Esophagus squamous epithelium (tissue), 5 donors: ENCODE data around the gene TSPAN31. TPM values are rescaled to one million over a fixed set of nuclear protein-coding genes. Genes with fewer than 3 reads are reported as not detected.

Source experiments
- DNase-seq: peaks from one replicate; lab custom pipeline; 2025; lab: John Stamatoyannopoulos, UW
- H3K27ac ChIP-seq, 4 donors: fragments of 200-600 bp; sonication (generic); one replicate each; pipeline ENCODE4 v1.5.1; 2016 to 2019; ENCODE audit warnings: mild to moderate bottlenecking in 1 of 4
- H3K27me3 ChIP-seq, 4 donors: fragments of 200-600 bp; sonication (generic); 1 replicate in 3 of 4; 2 replicates in 1 of 4; pipeline versions ENCODE4 v1.5.1 to v1.6.0; 2017 to 2021; ENCODE audit warnings: antibody characterized with exemption in 1 of 4
- H3K36me3 ChIP-seq, 3 donors: fragments of 200-600 bp; sonication (generic); one replicate each; pipeline ENCODE4 v1.5.1; 2016 to 2019
- H3K4me1 ChIP-seq, 3 donors: fragments of 200-600 bp; sonication (generic); one replicate each; pipeline ENCODE4 v1.5.1; 2017 to 2019
- H3K4me3 ChIP-seq, 4 donors: fragments of 200-600 bp; sonication (generic); 1 replicate in 3 of 4; 2 replicates in 1 of 4; pipeline ENCODE4 v1.5.1; 2016 to 2019; ENCODE audit warnings: mild to moderate bottlenecking in 2 of 4, moderate library complexity in 1 of 4
- H3K9me3 ChIP-seq, 3 donors: fragments of 200-600 bp; sonication (generic); one replicate each; pipeline ENCODE4 v1.5.1; 2016 to 2019
- CTCF ChIP-seq, 6 experiments: fragments of 450-650 bp in 4 of 6; fragments of 200-600 bp in 2 of 6; sonication (generic) in 2 of 6; IDR thresholded peaks; one replicate each; pipeline ENCODE4 v1.5.1; 2016 to 2019; ENCODE audit warnings: antibody characterized with exemption in 6 of 6, mild to moderate bottlenecking in 4 of 6, moderate library complexity in 4 of 6
- POLR2A ChIP-seq, 4 donors: fragments of 450-650 bp; IDR thresholded peaks; one replicate each; pipeline ENCODE4 v1.6.1; 2017; ENCODE audit warnings: antibody characterized with exemption in 4 of 4, mild to moderate bottlenecking in 4 of 4, moderate library complexity in 3 of 4
- WGBS, 2 donors: methylation state at CpG; one replicate each; pipeline ENCODE4 v1.1.5; 2018; 5-methylcytosine and 5-hydroxymethylcytosine counted together
- intact Hi-C: fragments of 100-400 bp; cut with DNase I; formaldehyde crosslinking; loops from one replicate; pipeline ENCODE4 v1.15.0; 2022
- total RNA-seq, 4 donors: library from RNA; depleted of rRNA; stranded (reverse); fragments of >200 nt; gene quantifications; one replicate each; pipeline ENCODE4 v1.1.0, GENCODE V29; 2016
- donor health status: DM: yes; HTN: yes; CAD: no.

The TSPAN31 gene
- total RNA-seq, 4 donors from 2014 or later: 37.2 to 62.5 (median 40.2) TPM

DNA sequence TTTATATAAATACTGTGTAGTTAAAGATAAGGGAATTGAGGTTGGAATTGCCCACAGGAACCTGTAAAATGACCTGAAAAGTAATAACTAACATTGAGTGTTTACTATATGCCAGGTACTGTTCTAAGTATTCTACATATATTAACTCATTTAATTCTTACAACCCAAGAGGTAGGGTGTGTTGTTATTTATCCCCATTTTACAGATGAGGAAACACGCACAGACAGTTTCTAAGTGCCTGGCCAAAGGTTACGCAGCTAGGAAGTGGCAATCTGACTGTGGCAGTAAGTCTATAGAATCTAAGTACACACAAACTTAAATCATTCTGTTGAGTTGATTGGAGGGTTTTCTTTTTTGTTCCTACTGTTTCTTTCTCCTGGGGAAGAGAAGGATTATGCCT is 1.1 kb upstream of the TSPAN31 start:
- H3K36me3 ChIP-seq: peaks cover 2 to 26% (median 15%) of the 10 kb centered on the region in 3 donors
- H3K4me3 ChIP-seq: no peak overlapping the region
- H3K4me1 ChIP-seq: peaks cover 5 to 36% (median 10%) of the 10 kb centered on the region in 3 donors
- TF ChIP-seq CTCF (IDR thresholded peaks at IDR 0.05) (no peak), POLR2A (IDR thresholded peaks at IDR 0.05) (no peak)
- intact Hi-C loops: no loop called here
- H3K27me3 ChIP-seq: peaks cover under 1 to 36% (median 8%) of the 10 kb centered on the region in 4 donors
- DNase-seq: no peak
- peak overlapping the region in 2 of 4 donors; percentile 96 to 99 for H3K27ac ChIP-seq
- WGBS, 2 donors: 65 to 79% methylated on average over 2 of the region's 2 CpGs
- H3K9me3 ChIP-seq: no peaks in the 10 kb centered on the region

GRCh38 chr12:57744194-57744776 is 554 bp upstream of the TSPAN31 start:
- H3K27me3 ChIP-seq: peaks cover 0 to 31% (median 3%) of the 10 kb centered on the region in 4 donors
- H3K27ac ChIP-seq: peak overlapping the region; percentile 94 to 99 (median 96)
- WGBS, 2 donors: 6 to 7% methylated on average over 3 to 18 of the region's 21 CpGs
- peak overlapping the region; percentile 75 to 91 (median 80) for H3K4me3 ChIP-seq
- intact Hi-C loops: no loop called here
- peaks cover 7 to 31% (median 18%) of the 10 kb centered on the region in 3 donors for H3K36me3 ChIP-seq
- peaks cover under 1 to 32% (median 8%) of the 10 kb centered on the region in 3 donors for H3K4me1 ChIP-seq
- TF ChIP-seq POLR2A (IDR thresholded peaks at IDR 0.05) (no peak), CTCF (IDR thresholded peaks at IDR 0.05) (no peak)
- DNase-seq: peak; percentile 48
- no peaks in the 10 kb centered on the region for H3K9me3 ChIP-seq

DNA sequence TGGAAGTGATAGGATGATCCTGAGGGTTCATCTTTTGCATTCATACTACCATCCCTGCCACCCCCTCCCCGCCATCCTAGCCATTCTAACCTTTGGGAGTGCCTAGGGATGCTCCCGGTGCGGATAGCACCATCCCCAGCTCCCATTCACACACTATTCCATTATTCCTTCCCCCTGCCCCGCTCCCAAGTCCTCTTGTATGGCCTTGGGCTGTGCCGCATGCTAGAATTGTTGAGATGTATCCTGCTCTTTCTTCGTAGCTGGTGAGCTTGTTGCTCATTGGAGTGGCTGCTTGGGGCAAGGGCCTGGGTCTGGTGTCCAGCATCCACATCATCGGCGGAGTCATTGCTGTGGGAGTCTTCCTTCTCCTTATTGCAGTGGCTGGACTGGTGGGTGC is 644 bp downstream of the TSPAN31 start:
- H3K27me3 ChIP-seq: peaks cover 0 to 19% (median 0%) of the 10 kb centered on the region in 4 donors
- H3K36me3 ChIP-seq: peaks cover 7 to 43% (median 18%) of the 10 kb centered on the region in 3 donors
- H3K4me1 ChIP-seq: peaks cover 0 to 35% (median 8%) of the 10 kb centered on the region in 3 donors
- DNase-seq: no peak
- no peak for TF ChIP-seq POLR2A (IDR thresholded peaks at IDR 0.05)
- no peak for TF ChIP-seq CTCF (IDR thresholded peaks at IDR 0.05)
- H3K9me3 ChIP-seq: no peaks in the 10 kb centered on the region
- 41 to 64% methylated on average over 8 of the region's 8 CpGs for WGBS, 2 donors
- peak overlapping the region; percentile 75 to 91 (median 80) for H3K4me3 ChIP-seq
- peak overlapping the region; percentile 94 to 99 (median 96) for H3K27ac ChIP-seq
- intact Hi-C loops: no loop called here

GRCh38 chr12:57746025-57746424 is 1.2 kb downstream of the TSPAN31 start:
- Histone ChIP-seq H3K9me3 (no peaks in the 10 kb centered on the region), H3K36me3 (peaks cover 7 to 46% (median 18%) of the 10 kb centered on the region in 3 donors), H3K27me3 (peaks cover 0 to 14% (median 0%) of the 10 kb centered on the region in 4 donors), H3K27ac (peak overlapping the region in 3 of 4 donors; percentile 96 to 99 (median 97)), H3K4me3 (peak overlapping the region in 3 of 4 donors; percentile 76 to 91 (median 83)), H3K4me1 (peaks cover 5 to 40% (median 11%) of the 10 kb centered on the region in 3 donors)
- intact Hi-C loops: no loop called here
- DNase-seq: no peak
- 58 to 59% methylated on average over 3 of the region's 3 CpGs for WGBS, 2 donors
- no peak for TF ChIP-seq POLR2A (IDR thresholded peaks at IDR 0.05)
- no peak for TF ChIP-seq CTCF (IDR thresholded peaks at IDR 0.05)

DNA sequence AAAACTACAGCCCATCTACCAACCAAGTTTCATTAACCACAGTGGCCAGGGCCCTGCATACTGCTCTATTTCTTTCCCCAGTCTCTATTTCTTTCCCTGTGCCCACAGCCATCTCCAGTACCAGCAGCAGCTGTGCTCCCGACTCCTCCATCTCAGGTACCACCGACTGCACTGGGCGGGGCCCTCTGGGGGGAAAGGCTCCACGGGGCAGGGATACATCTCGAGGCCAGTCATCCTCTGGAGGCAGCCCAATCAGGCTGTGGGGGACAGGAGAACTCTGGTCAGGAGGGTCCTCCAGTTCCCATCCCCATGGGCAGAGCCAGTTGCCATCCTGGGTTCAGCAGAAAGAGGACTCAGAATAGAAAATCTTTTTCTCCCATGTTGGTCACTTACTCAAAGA is 4.2 kb downstream of the TSPAN31 start:
- 78% methylated on average over 3 of the region's 5 CpGs; no CpG with 5 or more reads in 1 of the 2 donors for WGBS, 2 donors
- DNase-seq: no peak
- no peak for TF ChIP-seq POLR2A (IDR thresholded peaks at IDR 0.05)
- TF ChIP-seq CTCF (IDR thresholded peaks at IDR 0.05): no peak

More for the DNA sequence above, 4.2 kb downstream of the TSPAN31 start:
- H3K27ac ChIP-seq: no peak overlapping the region
- peaks cover 7 to 46% (median 18%) of the 10 kb centered on the region in 3 donors for H3K36me3 ChIP-seq
- H3K27me3 ChIP-seq: no peaks in the 10 kb centered on the region
- H3K4me3 ChIP-seq: no peak overlapping the region
- intact Hi-C loops: no loop called here
- H3K4me1 ChIP-seq: peaks cover 22 to 50% (median 27%) of the 10 kb centered on the region in 3 donors
- H3K9me3 ChIP-seq: no peaks in the 10 kb centered on the region
